HepG2 (cell line): ENCODE data around the gene FITM1. TPM values are rescaled to one million over a fixed set of nuclear protein-coding genes. Genes with fewer than 3 reads are reported as not detected.

ENCODE experiments used
- ARID4A ChIP-seq: sonication (generic); formaldehyde crosslinking; IDR thresholded peaks from 2 replicates; pipeline ENCODE4 v1.5.0; 2020; ENCODE audit warnings: mild to moderate bottlenecking, missing genetic modification reagents, borderline replicate concordance
- DPF2 ChIP-seq: sonication (generic); formaldehyde crosslinking; IDR thresholded peaks from 2 replicates; pipeline ENCODE4 v1.4.0; 2020; ENCODE audit warnings: mild to moderate bottlenecking, low read depth, missing genetic modification reagents, borderline replicate concordance
- ELF1 ChIP-seq: sonication (generic); formaldehyde crosslinking; IDR thresholded peaks from 2 replicates; pipeline ENCODE4 v1.4.0; 2020; ENCODE audit warnings: missing genetic modification reagents
- GATAD1 ChIP-seq: IDR thresholded peaks from 2 replicates; pipeline ENCODE4 v1.6.1; 2016; ENCODE audit warnings: missing genetic modification reagents, missing compliant biosample characterization
- IKZF5 ChIP-seq: IDR thresholded peaks from 2 replicates; pipeline ENCODE4 v1.6.1; 2018; ENCODE audit warnings: missing genetic modification reagents, mild to moderate bottlenecking, missing compliant biosample characterization
- JUND ChIP-seq: sonication (generic); formaldehyde crosslinking; IDR thresholded peaks from 2 replicates; pipeline ENCODE4 v1.8.0; 2022; ENCODE audit warnings: mild to moderate bottlenecking, missing genetic modification reagents
- PRDM10 ChIP-seq: sonication (generic); formaldehyde crosslinking; IDR thresholded peaks from 2 replicates; pipeline ENCODE4 v1.4.0; 2020; ENCODE audit warnings: low read depth, missing genetic modification reagents
- SYNCRIP ChIP-seq: fragments of 200-400 bp; formaldehyde crosslinking; IDR thresholded peaks from 2 replicates; pipeline ENCODE4 v1.6.1; 2018; ENCODE audit warnings: mild to moderate bottlenecking, low read depth, low read length; ENCODE audit not compliant: insufficient read depth
- THRA ChIP-seq: sonication (generic); formaldehyde crosslinking; IDR thresholded peaks from 2 replicates; pipeline ENCODE4 v1.4.0; 2020; ENCODE audit warnings: missing genetic modification reagents, borderline replicate concordance
- ZNF10 ChIP-seq: sonication (generic); formaldehyde crosslinking; IDR thresholded peaks from 2 replicates; pipeline ENCODE4 v1.4.0; 2020; ENCODE audit warnings: mild to moderate bottlenecking, low read depth, missing genetic modification reagents, borderline replicate concordance
- ZNF180 ChIP-seq: sonication (generic); formaldehyde crosslinking; IDR thresholded peaks from 2 replicates; pipeline ENCODE4 v1.4.0; 2020; ENCODE audit warnings: low read depth, missing genetic modification reagents, borderline replicate concordance
- ZNF24 ChIP-seq: fragments of 450-650 bp; IDR thresholded peaks from 2 replicates; pipeline ENCODE4 v1.6.1; 2017; ENCODE audit warnings: antibody characterized with exemption, mild to moderate bottlenecking
- ZNF263 ChIP-seq: sonication (generic); formaldehyde crosslinking; IDR thresholded peaks from 2 replicates; pipeline ENCODE4 v1.4.0; 2020; ENCODE audit warnings: missing genetic modification reagents
- ZNF275 ChIP-seq: sonication (generic); formaldehyde crosslinking; IDR thresholded peaks from 2 replicates; pipeline ENCODE4 v1.8.0; 2022; ENCODE audit warnings: missing genetic modification reagents, mild to moderate bottlenecking, inconsistent platforms, borderline replicate concordance
- ZNF616 ChIP-seq: sonication (generic); formaldehyde crosslinking; IDR thresholded peaks from 2 replicates; pipeline ENCODE4 v1.5.0; 2020; ENCODE audit warnings: low read depth, mild to moderate bottlenecking, missing genetic modification reagents
- polyA plus RNA-seq, 8 experiments: library from polyadenylated mRNA; depleted of rRNA in 3 of 8; stranded (reverse) in 7 of 8; unstranded in 1 of 8; fragments of >200 nt; fragmentation: Illumina TruSeq in 4 of 8; extraction: Trizol in 4 of 8; gene quantifications; 2 replicates each; pipeline versions ENCODE4 v1.2.1 to v1.2.3, GENCODE V29; 2011 to 2016; ENCODE audit warnings: low read depth in 4 of 8, missing spikeins in 1 of 8, mixed read lengths in 1 of 8; ENCODE audit not compliant: insufficient read depth in 1 of 8
- total RNA-seq, 5 experiments: library from RNA; depleted of rRNA; stranded (reverse); fragments of >200 nt; fragmentation: Illumina TruSeq; extraction: Trizol; gene quantifications; 2 replicates each; pipeline ENCODE4 v1.2.3, GENCODE V29; 2016; ENCODE audit warnings: low read depth in 1 of 5

FITM1 gene
- total and polyA plus RNA-seq, 2 of the 13 experiments (the other 11 are each of a cell fraction or from before 2014, with no cell fraction given), result 2.7 to 5.8 TPM

GRCh38 chr14:24160850-24161804, 30.7 kb downstream of the FITM1 start, which contains the start of gene IRF9 (continued):
- TF ChIP-seq PRDM10 (CRISPR knock-in tag) (peak; percentile 93), THRA (CRISPR knock-in tag) (peak; percentile 99), ZNF24 (peak; percentile 54; the same call in 1 of the 2 replicates), ZNF616 (no peak; the same call in 1 of the 2 replicates), ZNF275 (CRISPR knock-in tag) (peak; percentile 87; the same call in 1 of the 2 replicates), IKZF5 (CRISPR knock-in tag) (peak; percentile 100), ZNF263 (CRISPR knock-in tag) (peak; percentile 58), DPF2 (CRISPR knock-in tag) (no peak), ZNF180 (CRISPR knock-in tag) (0 out of 2 replicates have a peak, but pooled peaks have one; percentile 68), GATAD1 (CRISPR knock-in tag) (peak; percentile 92), SYNCRIP (no peak), ELF1 (CRISPR knock-in tag) (peak; percentile 88), JUND (CRISPR knock-in tag) (peak; percentile 58; the same call in 1 of the 2 replicates), ARID4A (CRISPR knock-in tag) (peak; percentile 98), ZNF10 (CRISPR knock-in tag) (no peak)
